NCI-H1694 treated with DMSO at 0.1 percent for 48 hours (cell line): ENCODE data around the gene LDB3.

Source experiments
- DNase-seq: peaks from one replicate; lab custom pipeline; 2025; lab: John Stamatoyannopoulos, UW

LDB3 gene

GRCh38 chr10:86768412-86769062, 100.2 kb downstream of the LDB3 start:
- DNase-seq, result no peak

- DNase-seq, result no peak
Measured at GRCh38 chr10:86769991-86770390, 101.7 kb downstream of the LDB3 start.

- no peak for DNase-seq
Measured at GRCh38 chr10:86770412-86770960, 102.2 kb downstream of the LDB3 start.

- DNase-seq, result peak; percentile 4
Measured at GRCh38 chr10:86773498-86773897, 105.2 kb downstream of the LDB3 start.

- DNase-seq, result no peak
Measured at GRCh38 chr10:86775056-86775869, 107.0 kb downstream of the LDB3 start.

GRCh38 chr10:86775870-86776180, 107.5 kb downstream of the LDB3 start:
- no peak for DNase-seq

- DNase-seq, result no peak
Measured at GRCh38 chr10:86779220-86780017, 111.1 kb downstream of the LDB3 start.

- no peak for DNase-seq
Measured at GRCh38 chr10:86782701-86783418, 114.5 kb downstream of the LDB3 start.

- DNase-seq, result no peak
Measured at GRCh38 chr10:86785037-86785436, 116.7 kb downstream of the LDB3 start.
